ENCODE measurements around the gene KCNK3.

- TF ChIP-seq CTCF (IDR thresholded peaks at IDR 0.05) (peak in 1 of 6 experiments; percentile 12), POLR2A (IDR thresholded peaks at IDR 0.05) (no peak)
Observed at GRCh38 chr2:26740890-26741302, 48.4 kb downstream of the KCNK3 start.
